B cell (primary cell): ENCODE measurements around the gene MTMR10.

Experiments used
- EZH2 ChIP-seq: IDR thresholded peaks from 2 replicates; pipeline ENCODE4 v1.6.1; 2012; ENCODE audit warnings: borderline replicate concordance, low read depth, mild to moderate bottlenecking, moderate library complexity, low read length; ENCODE audit not compliant: insufficient read depth, poor library complexity, severe bottlenecking
- TF ChIP-seq, protein P1 (sequence below): fragments of 200-600 bp; IDR thresholded peaks from one replicate; pipeline ENCODE4 v1.8.0; 2022; ENCODE audit warnings: antibody characterized with exemption, mild to moderate bottlenecking

DNA sequence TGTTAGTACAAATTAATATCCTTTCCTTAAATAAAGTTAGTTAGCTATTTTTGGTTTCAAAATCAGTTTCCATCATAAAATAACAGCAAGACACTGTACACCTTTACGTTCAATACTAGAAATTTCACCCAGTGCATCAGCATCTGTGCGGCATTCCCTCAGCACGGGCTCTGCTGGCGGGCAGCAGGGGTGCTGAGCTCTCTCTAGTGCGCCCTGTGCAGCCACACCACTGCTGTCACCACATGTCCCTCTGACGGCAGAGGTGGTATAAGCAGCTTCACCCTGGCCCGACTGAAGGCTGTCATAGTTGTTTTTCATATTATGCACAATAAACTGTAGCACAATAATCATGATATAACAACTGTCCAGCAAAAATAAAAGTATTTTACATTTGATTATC is 52.3 kb downstream of the MTMR10 start:
- TF ChIP-seq EZH2, result no peak
- TF ChIP-seq, protein P1, sequence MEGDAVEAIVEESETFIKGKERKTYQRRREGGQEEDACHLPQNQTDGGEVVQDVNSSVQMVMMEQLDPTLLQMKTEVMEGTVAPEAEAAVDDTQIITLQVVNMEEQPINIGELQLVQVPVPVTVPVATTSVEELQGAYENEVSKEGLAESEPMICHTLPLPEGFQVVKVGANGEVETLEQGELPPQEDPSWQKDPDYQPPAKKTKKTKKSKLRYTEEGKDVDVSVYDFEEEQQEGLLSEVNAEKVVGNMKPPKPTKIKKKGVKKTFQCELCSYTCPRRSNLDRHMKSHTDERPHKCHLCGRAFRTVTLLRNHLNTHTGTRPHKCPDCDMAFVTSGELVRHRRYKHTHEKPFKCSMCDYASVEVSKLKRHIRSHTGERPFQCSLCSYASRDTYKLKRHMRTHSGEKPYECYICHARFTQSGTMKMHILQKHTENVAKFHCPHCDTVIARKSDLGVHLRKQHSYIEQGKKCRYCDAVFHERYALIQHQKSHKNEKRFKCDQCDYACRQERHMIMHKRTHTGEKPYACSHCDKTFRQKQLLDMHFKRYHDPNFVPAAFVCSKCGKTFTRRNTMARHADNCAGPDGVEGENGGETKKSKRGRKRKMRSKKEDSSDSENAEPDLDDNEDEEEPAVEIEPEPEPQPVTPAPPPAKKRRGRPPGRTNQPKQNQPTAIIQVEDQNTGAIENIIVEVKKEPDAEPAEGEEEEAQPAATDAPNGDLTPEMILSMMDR, result no peak
